Keratinocyte (primary cell): ENCODE measurements around the gene SPZ1. TPM values are rescaled to one million over a fixed set of nuclear protein-coding genes. Genes with fewer than 3 reads are reported as not detected.

ENCODE experiments used
- DNase-seq: peaks from one replicate; pipeline ENCODE4 v3.0.0-alpha.2; 2011; ENCODE audit warnings: low read depth, missing footprints, low spot score
- FAIRE-seq: peaks from 2 replicates; lab custom pipeline; 2011; peaks lifted over from hg19 to GRCh38; lab: Jason Lieb, UNC
- H2AFZ ChIP-seq: 2 replicates; pipeline ENCODE4 v1.6.0; 2012; ENCODE audit warnings: low read length, control low read depth, inconsistent platforms; ENCODE audit not compliant: control insufficient read depth
- H3K27ac ChIP-seq: 2 replicates; pipeline ENCODE4 v1.5.1; 2011; ENCODE audit warnings: low read length; ENCODE audit not compliant: control insufficient read depth, insufficient read depth
- H3K27me3 ChIP-seq: 3 replicates; pipeline ENCODE4 v1.6.0; 2011; ENCODE audit warnings: low read length; ENCODE audit not compliant: control insufficient read depth, insufficient read depth; ENCODE audit errors: extremely low read depth
- H3K36me3 ChIP-seq, 2 experiments: 2 replicates in 1 of 2; 3 replicates in 1 of 2; pipeline ENCODE4 v1.5.1; 2011; ENCODE audit warnings: low read length in 2 of 2, mild to moderate bottlenecking in 1 of 2; ENCODE audit not compliant: control insufficient read depth in 2 of 2, insufficient read depth in 2 of 2; ENCODE audit errors: extremely low read depth in 1 of 2
- H3K4me1 ChIP-seq: 3 replicates; pipeline ENCODE4 v1.5.1; 2011; ENCODE audit warnings: low read length; ENCODE audit not compliant: control insufficient read depth, insufficient read depth; ENCODE audit errors: extremely low read depth
- H3K4me2 ChIP-seq: 3 replicates; pipeline ENCODE4 v1.6.0; 2011; ENCODE audit warnings: low read depth, low read length; ENCODE audit not compliant: control insufficient read depth, insufficient read depth; ENCODE audit errors: extremely low read depth
- H3K4me3 ChIP-seq, 3 experiments: fragments of 200-600 bp in 1 of 3; sonication (generic) in 1 of 3; 2 replicates in 2 of 3; 3 replicates in 1 of 3; pipeline ENCODE4 v1.5.1; 2011 to 2016; ENCODE audit warnings: low read length in 3 of 3, mild to moderate bottlenecking in 3 of 3, control low read depth in 2 of 3, inconsistent platforms in 1 of 3, low read depth in 1 of 3, mixed read lengths in 1 of 3, mixed run types in 1 of 3, moderate library complexity in 1 of 3; ENCODE audit not compliant: control insufficient read depth in 2 of 3, insufficient read depth in 2 of 3; ENCODE audit errors: extremely low read depth in 1 of 3
- H3K79me2 ChIP-seq: 2 replicates; pipeline ENCODE4 v1.6.0; 2012; ENCODE audit warnings: low read length; ENCODE audit not compliant: control insufficient read depth, insufficient read depth
- H3K9ac ChIP-seq: 3 replicates; pipeline ENCODE4 v1.6.0; 2011; ENCODE audit warnings: low read length; ENCODE audit not compliant: control insufficient read depth, insufficient read depth; ENCODE audit errors: extremely low read depth
- H3K9me1 ChIP-seq: 3 replicates; pipeline ENCODE4 v1.6.0; 2011; ENCODE audit warnings: low read length; ENCODE audit not compliant: control insufficient read depth, insufficient read depth; ENCODE audit errors: extremely low read depth
- H3K9me3 ChIP-seq: 2 replicates; pipeline ENCODE4 v1.5.1; 2012; ENCODE audit warnings: low read depth, low read length; ENCODE audit not compliant: control insufficient read depth
- H4K20me1 ChIP-seq: 3 replicates; pipeline ENCODE4 v1.6.0; 2011; ENCODE audit warnings: low read length; ENCODE audit not compliant: control insufficient read depth, insufficient read depth; ENCODE audit errors: extremely low read depth
- CTCF ChIP-seq, 3 experiments: IDR thresholded peaks in 1 of 3; conservative IDR thresholded peaks in 1 of 3; optimal IDR thresholded peaks in 1 of 3; 2 replicates in 2 of 3; 3 replicates in 1 of 3; pipeline versions ENCODE3 to v1.5.1; 2011; ENCODE audit warnings: low read length in 3 of 3, mild to moderate bottlenecking in 3 of 3, moderate library complexity in 2 of 3, control low read depth in 1 of 3, inconsistent platforms in 1 of 3; ENCODE audit not compliant: insufficient read depth in 2 of 3; ENCODE audit errors: extremely low read depth in 1 of 3
- EZH2 ChIP-seq: IDR thresholded peaks from one replicate; pipeline ENCODE4 v1.6.1; 2012; ENCODE audit warnings: inconsistent platforms, mild to moderate bottlenecking, low read length, moderate library complexity
- dilution Hi-C: fragments of 300-500 bp; cut with MboI; formaldehyde crosslinking; loops from one replicate; pipeline ENCODE4 v1.7.0; 2020; ENCODE audit warnings: low sequenced_read_pairs; ENCODE audit not compliant: extremely low pct_ligation_motif_present
- polyA plus RNA-seq, 5 experiments: library from polyadenylated mRNA; depleted of rRNA in 3 of 5; stranded (reverse) in 3 of 5; stranded (forward) in 1 of 5; unstranded in 1 of 5; fragments of >200 nt; gene quantifications; 1 replicate in 1 of 5; 2 replicates in 3 of 5; 3 replicates in 1 of 5; pipeline versions ENCODE4 v1.2.1 to v1.2.3, GENCODE V29; 2011 to 2012; ENCODE audit warnings: missing spikeins in 2 of 5, low read depth in 1 of 5, low replicate concordance in 1 of 5

Gene SPZ1
- polyA plus RNA-seq, 1 donor (not counting 4 experiments of a cell fraction or from before 2014, with no cell fraction given) = not detected

GRCh38 chr5:80302636-80303035 is 17.2 kb upstream of the SPZ1 start:
- H3K79me2 ChIP-seq = no peaks in the 10 kb centered on the region
- no peak overlapping the region for H2AFZ ChIP-seq
- no peaks in the 10 kb centered on the region for H3K9me3 ChIP-seq
- H3K27me3 ChIP-seq = no peaks in the 10 kb centered on the region
- H3K4me2 ChIP-seq = no peak overlapping the region
- no peak overlapping the region for H3K9ac ChIP-seq
- H4K20me1 ChIP-seq = no peaks in the 10 kb centered on the region
- H3K4me1 ChIP-seq = no peaks in the 10 kb centered on the region
- H3K36me3 ChIP-seq = no peaks in the 10 kb centered on the region
- no peak overlapping the region for H3K4me3 ChIP-seq
- no peaks in the 10 kb centered on the region for H3K9me1 ChIP-seq
- H3K27ac ChIP-seq = no peak overlapping the region
- TF ChIP-seq EZH2 = no peak
- no peak for TF ChIP-seq CTCF (optimal IDR thresholded peaks at IDR 0.05 in 1 of 3, IDR thresholded peaks at IDR 0.05 in 1 of 3, conservative IDR thresholded peaks at IDR 0.05 in 1 of 3; ENCODE audit: extremely low read depth in 1 of 3, insufficient read depth in 2 of 3, low read length in 3 of 3)
- no peak for DNase-seq
- no peak for FAIRE-seq
- dilution Hi-C loops = no loop called here

- no peak overlapping the region for H3K4me2 ChIP-seq
- H3K4me3 ChIP-seq = no peak overlapping the region
- H2AFZ ChIP-seq = no peak overlapping the region
- H3K79me2 ChIP-seq = no peaks in the 10 kb centered on the region
- H3K4me1 ChIP-seq = no peaks in the 10 kb centered on the region
- FAIRE-seq (no peak), DNase-seq (no peak)
- H3K9me3 ChIP-seq = no peaks in the 10 kb centered on the region
- dilution Hi-C loops = no loop called here
- H3K9ac ChIP-seq = no peak overlapping the region
- no peak for TF ChIP-seq CTCF (optimal IDR thresholded peaks at IDR 0.05 in 1 of 3, IDR thresholded peaks at IDR 0.05 in 1 of 3, conservative IDR thresholded peaks at IDR 0.05 in 1 of 3; ENCODE audit: extremely low read depth in 1 of 3, insufficient read depth in 2 of 3, low read length in 3 of 3)
- no peak for TF ChIP-seq EZH2
- no peaks in the 10 kb centered on the region for H3K27me3 ChIP-seq
- no peak overlapping the region for H3K27ac ChIP-seq
- H3K36me3 ChIP-seq = no peaks in the 10 kb centered on the region
- no peaks in the 10 kb centered on the region for H3K9me1 ChIP-seq
- H4K20me1 ChIP-seq = no peaks in the 10 kb centered on the region
Measured at GRCh38 chr5:80308526-80308925, 11.3 kb upstream of the SPZ1 start.
